Activated CD4-positive, alpha-beta T cell treated with anti-CD3 and anti-CD28 coated beads, Interleukin-2, amount 50 U/mL, for 4 hours (primary cell): ENCODE measurements around the gene GNPTAB.
"Not testable (repeated sequence)": the region's sequence is repeated elsewhere in the genome, so short reads cannot be mapped to it uniquely, and the experiment has no call there.

Experiments
- DNase-seq, 2 experiments: peaks; one replicate each; pipeline ENCODE4 v3.0.0-alpha.2; 2020

GNPTAB gene

DNA sequence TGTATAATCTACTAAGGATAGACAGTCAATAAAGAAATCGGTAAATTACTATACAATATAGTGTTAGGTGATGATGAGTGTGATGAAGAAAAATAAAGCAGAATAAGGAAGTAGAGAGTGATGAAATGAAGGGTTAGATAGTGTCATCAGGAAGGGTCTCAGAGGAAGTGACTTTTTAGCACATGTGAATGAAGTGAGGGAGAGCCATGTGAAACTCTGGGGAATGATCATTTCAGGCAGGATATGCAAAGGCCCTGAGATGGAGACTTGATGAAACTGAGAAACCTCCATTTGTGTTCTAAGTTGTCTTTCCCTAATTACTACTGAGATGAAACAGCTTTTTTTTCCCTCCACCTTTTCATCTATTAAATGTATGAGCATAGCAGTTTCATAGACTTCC is 19.4 kb upstream of the GNPTAB start:
- DNase-seq = no peak

DNA sequence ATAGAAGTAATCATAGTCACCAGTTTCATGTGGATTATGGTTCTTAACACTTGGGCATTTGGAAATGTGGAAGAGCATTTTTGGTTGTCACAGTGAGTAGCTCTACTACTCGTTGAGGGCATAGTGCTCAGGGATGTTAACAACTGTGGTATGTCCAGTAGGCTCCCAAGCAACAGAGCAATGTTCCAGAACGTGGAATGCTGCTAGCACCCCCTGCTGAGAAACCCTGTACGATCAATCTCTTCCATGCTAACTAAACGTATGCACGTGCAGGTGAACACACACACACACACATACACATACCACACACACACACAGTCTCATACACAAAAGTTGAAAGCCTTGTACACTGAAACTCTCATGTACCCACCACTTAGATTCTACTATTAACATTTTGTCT is 16.6 kb upstream of the GNPTAB start:
- DNase-seq = no peak

DNA sequence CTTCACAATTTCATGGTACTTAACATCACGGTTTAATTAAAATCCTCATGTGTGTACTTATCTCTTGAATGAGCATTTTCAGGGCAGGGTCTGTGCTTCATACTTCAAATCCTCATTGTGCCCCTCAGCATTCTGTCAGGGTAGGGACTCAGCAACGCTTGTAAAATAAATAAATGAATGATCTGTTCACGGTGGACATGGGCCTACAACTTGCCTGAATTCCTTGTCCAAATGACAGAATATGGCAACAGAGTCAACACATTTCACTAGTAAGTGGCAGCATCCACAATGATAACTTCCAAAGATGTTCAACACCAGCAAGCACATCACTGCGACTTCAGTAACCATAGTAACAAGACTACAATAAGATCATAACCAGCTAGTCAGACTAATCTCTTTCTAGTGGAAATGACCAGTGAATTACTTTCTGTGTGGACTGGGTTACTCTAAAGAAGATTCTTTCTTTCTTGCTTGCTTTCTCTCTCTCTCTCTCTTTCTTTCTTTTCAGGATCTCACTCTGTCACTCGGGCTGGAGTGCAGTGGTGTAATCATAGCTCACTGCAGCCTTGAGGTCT is 14.5 kb upstream of the GNPTAB start:
- no peak for DNase-seq

DNA sequence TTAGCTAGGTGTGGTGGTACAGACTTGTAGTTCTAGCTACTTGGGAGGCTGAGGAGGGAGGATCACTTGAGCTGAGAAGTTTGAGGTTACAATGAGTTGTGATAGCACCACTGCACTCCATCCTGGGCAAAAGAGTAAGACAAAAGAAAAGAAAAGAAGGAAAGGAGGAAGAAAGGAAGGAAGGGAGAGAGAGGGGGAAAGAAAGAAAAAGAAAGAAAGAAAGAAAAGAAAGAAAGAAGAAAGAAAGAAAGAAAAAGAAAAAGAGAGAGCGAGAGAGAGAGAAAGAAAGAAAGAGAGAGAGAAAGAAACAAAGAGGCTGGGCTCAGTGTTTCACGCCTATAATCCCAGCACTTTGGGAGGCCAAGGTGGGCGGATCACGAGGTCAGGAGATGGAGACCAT is 10.3 kb upstream of the GNPTAB start:
- no peak for DNase-seq

DNA sequence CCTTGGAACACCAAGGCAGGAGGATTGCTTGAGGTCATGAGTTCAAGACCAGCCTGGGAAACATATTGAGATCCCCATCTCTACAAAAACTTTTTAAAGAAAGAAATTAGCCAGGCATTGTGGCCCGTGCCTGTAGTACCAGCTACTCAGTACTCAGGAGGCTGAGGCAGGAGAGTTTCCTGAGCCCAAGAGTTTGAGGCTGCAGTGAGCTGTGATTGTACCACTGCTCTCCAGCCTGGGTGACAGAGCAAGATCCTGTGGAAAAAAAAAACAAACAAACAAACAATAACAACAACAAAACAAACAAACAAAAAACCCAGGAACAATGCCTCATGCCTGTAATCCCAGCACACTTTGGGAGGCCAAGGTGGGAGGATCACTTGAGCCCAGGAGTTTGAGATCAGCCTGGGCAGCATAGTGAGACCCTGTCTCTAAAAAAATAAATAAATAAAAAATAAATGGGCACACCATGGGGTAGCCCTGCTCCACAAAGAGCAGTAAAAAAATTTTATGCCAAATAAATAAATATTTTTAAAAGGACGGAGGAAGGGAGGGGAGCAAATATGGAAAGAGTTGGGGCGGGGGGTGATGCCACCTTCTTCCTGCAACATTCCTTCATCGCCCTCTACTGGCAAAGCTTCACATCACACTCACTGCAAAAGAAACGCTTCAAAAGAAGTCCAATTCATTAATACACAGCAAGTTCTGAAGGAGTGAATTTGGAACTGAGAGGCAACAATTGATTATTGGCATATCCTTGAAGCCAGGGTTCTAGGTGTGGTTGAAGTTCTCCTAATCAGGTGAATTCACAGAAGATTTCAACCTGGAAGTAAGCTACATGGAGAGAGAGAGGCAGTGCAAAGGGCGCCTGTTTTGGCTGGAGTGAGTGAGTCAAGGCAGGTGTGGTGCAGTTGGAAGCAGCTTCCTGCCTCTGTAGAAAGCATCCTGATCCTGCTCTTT is 8.8 kb upstream of the GNPTAB start:
- DNase-seq = peak; percentile 65 to 71

DNA sequence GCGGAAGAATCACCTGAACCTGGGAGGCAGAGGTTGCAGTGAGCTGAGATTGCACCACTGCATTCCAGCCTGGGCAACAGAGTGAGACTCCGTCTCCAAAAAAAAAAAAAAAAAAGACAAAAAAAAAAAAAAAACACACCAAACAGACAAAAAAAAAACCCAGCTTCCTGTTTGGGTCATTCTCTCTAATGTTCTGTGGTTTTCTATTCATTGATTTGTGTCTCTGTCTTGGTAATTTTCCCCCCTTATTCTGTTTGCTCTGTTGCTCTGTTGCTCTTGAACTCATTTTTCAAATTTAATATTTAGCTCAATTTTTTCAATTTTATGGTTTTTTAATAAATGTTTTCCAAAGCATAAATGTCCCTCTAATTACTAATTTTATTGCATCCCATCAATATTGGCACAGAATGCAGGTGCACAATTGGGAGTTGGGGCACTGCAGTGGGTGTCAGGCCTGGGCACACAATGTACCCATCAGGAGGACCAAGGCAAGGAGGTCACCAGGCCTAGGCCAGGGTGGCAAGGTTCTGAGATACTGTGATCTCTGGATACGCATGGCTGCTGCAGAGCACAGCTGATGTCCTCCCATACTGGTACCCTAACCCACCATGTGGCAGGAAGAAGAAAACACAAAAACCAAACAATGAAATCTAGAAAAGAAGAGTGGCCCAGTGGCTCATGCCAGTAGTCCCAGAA is 8.0 kb upstream of the GNPTAB start:
- no peak for DNase-seq

DNA sequence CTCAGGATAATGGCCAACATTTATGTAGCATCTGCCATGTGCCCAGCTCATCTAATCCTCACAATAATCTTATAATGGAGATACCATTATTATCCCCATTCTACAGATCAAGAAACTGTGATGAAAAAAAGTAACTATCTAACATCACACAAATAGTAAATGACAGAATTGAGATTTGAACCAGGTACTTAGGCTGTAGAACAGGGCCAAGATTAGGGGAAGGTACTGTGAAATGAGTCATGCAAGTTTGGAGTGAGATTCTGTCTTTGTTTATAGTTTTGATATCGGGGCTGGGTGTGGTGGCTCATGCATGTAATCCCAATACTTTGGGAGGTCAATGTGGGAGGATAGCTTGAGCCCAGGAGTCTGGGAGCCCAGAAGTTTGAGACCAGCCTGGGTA is 1.3 kb upstream of the GNPTAB start:
- no peak for DNase-seq

DNA sequence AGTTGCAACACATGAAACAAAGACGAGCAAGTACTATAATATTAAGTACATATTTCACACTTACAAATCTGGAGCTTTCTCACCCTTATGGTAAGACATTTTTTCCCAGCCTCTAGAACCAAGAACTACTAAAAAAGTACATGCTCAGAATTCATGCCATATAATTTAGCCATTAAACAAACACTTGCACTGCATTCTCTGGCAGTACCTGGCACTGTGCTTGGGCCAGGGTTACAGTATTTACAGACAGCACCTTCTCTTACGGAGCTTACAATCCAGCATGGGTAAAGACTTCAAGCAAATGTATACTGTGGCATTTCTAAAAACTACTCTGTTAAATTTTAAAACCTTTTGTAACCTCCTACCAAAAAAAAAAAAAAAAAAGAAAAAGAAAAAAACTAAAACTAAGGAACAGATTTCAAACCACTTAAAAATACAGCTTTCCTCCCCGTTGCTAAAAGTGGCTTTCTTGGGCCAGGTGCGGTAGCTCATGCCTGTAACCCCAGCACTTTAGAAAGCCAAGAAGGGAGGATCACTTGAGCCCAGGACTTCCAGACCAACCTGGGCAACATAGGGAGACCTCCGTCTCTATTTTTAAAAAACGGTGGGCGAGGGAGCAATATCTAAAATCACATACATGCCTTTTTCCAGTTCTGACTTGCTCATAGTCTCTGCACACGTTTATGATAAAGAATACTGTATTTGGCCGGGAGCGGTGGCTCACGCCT is 956 bp downstream of the GNPTAB start:
- DNase-seq = no peak

DNA sequence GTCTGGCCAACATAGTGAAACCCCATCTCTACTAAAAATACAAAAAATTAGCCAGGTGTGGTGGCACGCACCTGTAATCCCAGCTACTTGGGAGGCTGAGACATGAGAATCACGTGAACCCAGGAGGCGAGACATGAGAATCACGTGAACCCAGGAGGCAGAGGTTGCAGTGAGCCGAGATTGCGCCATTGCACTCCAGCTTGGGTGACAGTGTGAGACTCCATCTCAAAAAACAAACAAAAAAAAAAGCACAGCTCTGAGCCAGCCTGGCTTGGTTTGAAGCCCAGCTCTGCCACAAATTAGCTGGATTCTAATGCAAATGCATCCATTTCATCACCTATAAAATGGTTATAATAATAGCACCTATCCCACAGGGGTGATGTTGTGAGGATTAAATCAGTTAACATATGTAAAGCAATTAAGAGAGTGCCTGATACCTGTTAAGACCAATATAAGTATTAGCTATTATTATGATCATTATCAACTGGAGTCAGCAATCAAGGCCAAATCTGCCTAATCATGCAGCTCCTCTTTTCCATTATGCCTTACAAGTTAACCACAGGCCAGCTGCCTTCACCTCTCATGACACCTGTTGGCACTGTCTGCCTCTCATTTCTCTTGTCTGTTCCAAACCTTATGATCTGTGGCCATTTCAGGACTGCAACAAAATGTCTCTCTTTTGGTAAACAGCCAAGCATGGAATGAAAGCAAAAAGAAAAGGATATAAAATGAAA is 2.1 kb downstream of the GNPTAB start:
- DNase-seq = no peak

DNA sequence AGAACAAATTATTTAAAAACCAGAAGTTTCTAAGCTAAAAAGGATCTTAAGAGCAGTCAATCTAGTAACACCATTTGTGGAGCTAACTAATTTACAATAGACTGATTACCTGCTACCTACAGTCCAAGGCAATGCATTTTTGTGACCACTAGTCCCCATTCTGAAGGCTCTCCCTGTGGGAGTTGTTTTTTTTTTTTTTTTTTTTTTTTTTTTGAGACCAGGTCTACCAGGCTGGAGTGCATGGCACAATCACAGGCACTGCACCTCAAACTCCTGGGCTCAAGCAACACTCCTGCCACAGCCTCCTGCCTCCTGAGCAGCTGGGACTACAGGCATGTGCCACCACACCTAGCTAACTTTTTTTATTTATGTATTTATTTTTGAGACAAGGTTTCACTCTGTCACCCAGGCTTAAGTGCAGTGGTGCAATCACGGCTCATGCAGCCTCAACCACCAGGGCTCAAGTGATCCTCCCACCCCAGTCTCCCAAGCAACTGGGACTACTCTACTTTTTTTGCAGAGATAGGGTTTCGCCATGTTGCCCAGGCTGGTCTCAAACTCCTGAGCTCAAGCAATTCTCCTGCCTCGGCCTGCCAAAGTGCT is 3.9 kb downstream of the GNPTAB start:
- DNase-seq = no peak

DNA sequence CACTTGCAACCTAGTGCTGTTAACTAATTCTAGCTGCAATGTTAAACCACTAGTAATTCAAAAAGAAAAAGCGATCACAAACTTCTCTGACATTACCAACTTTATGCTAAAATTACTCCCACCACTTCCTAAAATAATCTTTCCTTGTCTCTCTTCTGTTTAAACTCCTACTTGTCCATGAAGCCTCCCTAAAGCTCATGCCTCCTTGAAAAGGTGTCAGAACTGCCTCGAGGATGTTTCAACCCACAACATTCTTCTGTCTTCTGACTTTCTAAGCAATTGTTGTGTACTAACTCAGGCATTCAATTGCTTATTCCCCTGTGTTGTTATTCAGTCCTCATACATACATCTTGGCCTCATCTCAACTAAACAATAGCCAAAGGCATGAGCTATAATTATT is 5.9 kb downstream of the GNPTAB start:
- no peak for DNase-seq

DNA sequence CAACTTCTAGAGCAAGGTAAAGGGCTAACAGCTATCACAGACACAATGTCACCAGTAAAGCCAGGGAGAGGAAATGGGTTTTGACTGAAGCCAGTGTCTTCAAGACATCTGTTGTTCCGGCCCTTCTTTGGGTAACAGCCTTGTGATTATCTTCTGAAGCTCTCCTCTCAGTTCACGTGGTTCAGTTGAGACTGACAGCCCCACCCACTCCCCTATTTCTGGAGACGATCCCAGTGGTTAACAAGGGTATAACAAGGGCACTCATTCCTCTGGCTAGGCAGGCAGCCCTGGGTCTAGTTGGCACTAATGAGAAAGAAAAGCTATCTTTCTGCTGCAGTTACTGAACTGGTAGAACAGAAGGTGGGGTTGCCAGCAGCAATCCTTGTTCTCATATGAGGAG is 6.9 kb downstream of the GNPTAB start:
- DNase-seq = peak; percentile 51

DNA sequence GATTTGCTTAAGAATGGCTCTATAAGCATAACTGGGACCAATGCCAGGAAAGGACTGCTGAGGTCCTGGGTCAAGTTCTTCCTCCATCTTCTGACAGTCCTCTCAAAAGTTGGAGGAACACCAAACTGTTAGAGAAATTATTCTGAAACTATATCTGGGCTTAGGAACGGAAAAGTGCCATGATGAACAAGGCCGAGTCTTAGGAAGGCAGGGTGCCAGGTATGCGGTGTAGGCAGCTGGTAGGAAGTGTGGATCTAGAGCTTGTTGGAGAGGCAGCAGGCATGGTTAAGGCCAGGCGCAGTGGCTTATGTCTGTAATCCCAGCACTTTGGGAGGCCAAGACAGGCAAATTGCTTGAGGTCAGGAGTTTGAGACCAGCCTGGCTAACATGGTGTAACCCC is 7.7 kb downstream of the GNPTAB start:
- no peak for DNase-seq

DNA sequence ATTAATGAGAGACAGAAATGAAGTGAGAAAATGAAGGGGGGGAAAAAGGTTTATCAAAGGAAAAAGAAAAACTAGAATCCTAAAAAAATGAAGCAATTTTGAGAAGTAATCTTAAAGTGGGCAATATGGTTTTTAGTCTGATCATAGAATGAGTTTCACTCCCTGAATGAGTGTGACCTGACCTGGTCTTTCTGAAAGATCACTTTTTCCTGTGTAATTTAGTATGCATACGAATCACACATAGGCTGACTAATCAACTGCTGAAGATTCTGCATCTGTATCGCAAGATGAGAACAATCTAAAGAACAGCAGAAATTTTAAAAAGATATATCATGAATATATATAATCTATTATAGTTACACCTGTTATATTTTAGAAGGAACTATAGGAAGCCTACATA is 11.3 kb downstream of the GNPTAB start:
- no peak for DNase-seq

DNA sequence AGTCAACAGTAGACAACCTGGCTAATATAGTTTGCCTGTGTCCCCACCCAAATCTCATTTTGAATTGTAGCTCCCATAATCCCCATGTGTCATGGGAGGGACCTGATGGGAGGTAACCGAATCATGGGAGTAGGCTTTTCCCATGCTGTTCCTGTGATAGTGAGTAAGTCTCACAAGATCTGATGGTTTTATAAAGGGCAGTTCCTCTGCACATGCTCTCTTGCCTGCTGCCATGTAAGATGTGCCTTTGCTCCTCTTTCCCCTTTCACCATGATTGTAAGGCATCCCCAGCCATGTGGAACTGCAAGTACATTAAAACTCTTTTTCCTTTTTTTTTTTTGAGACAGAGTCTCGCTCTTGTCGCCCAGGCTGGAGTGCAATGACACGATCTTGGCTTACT is 12.1 kb downstream of the GNPTAB start:
- DNase-seq = not testable (repeated sequence)

DNA sequence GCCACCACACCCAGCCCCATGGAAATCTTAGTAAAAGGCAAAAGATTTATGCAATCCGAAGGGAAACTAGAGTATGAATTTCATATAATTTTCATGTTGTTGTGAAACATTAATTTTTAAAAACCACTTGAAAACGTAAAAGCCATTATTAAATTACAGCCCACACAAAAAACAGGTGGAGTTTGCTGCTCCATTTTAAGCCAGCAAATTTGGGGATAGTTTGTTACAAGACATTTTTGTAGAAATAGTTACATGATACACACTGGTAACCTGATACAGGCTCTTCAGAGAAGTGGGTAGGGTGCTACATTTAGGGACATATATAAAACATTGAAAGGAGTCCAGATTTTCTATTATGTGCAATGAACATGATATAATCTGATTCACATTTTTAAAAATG is 17.6 kb downstream of the GNPTAB start:
- DNase-seq = no peak

DNA sequence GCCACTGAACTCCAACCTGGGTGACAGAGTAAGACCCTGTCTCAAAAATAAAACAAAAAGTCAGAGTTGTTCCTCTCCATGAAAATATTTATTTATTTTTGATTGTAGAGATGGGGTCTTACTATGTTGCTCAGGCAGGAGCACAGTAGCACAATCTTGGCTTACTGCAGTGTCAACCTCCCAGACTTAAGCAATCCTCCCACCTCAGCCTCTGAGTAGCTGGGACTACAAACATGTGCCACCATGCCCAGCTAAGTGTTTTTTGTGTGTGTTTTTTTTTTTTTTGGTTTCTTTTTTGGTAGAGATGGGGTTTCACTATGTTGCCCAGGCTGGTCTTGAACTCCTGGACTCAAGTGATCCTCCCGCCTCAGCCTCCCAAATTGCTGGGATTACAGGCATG is 18.0 kb downstream of the GNPTAB start:
- DNase-seq = not testable (repeated sequence)

DNA sequence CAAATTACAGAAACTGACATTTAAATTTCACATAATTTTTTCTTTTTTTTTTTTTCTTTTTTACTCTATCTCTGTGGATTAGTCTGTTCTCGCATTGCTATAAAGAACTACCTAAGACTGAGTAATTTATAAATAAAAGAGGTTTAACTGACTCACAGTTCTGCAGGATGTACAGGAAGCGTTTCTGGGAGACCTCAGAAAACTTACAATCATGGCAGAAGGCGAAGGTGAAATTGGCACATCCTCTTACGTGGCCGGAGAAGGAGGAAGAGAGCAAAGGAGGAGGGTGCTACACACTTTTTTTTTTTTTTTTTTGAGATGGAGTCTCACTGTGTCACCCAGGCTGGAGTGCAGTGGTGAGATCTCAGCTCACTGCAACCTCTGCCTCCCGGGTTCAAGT is 19.4 kb downstream of the GNPTAB start:
- DNase-seq = not testable (repeated sequence)

DNA sequence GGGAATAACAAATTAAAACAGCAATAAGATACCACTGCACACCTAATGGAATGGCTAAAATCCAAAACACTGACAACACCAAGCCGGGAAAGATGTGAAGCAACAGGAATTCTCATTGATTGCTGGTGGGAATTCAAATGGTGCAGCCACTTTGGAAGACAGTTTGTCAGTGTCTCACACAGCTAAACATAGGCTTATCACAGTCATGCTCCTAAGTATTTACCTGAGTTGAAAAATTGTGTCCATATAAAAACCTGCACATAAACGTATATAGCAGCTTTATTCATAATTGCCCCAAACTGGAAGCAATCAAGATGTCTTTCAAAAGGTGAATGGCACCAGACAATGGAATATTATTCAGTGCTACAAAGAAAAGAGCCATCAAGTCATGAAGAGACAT is 21.6 kb downstream of the GNPTAB start:
- DNase-seq = no peak

DNA sequence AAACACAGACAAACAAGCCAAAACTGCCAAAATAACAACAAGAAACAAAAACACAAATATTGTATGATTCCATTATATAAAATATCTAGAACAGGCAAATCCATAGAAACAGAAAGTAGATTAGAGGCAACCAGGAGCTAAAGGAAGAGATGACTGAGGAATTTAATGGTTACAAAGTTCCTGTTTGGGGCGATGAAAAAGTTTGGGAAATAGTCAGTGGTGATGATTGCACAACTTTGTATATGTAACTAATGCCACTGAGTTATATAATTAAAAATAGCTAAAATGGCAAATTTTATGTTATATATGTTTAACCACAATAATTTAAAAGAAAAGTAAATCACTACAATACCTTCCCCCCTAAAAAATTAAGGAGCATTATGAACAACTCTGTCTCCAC is 24.5 kb downstream of the GNPTAB start:
- no peak for DNase-seq

DNA sequence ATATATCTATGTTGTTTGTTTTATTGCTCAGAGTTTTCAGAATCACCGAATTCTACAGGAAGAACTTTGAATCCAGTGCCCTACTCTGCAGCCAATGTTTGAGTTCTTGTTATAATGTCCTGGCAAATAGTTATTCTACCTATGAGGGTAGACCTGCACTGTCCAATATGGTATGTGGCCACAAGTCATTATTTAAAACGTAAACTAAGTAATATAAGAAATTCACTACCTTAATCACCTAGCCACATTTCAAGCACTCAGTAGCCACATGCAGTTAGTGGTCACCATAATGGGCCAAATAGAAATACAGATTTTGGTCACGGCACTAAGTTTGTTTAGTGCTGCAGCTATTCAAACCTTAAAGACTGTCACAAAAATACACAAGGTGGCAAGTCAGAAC is 26.4 kb downstream of the GNPTAB start:
- no peak for DNase-seq

DNA sequence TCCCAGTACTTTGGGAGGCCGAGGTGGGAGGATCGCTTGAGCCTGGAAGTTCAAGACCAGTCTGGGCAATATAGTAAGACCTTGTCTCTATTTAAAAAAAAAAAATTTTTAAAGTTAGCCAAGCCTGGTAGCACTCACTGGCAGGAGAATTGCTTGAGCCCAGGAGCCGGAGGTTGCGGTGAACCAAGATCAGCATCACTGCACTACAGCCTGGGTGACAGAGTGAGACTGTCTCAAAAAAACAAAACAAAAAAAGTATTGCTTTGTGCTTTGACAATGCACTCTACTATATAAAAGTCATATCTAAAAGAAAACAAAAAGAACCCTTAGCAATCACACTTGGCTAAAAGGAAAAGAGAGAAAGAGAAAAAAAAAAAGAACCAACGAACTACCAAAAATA is 26.8 kb downstream of the GNPTAB start:
- DNase-seq = no peak
